OCI-LY7 (cell line): ENCODE data around the gene SF3B5. TPM values are rescaled to one million over a fixed set of nuclear protein-coding genes. Genes with fewer than 3 reads are reported as not detected.

ENCODE experiments used
- BruUV-seq: library from RNA; stranded (reverse); fragments of 400-500 nt; replicated peaks from 2 replicates; lab custom pipeline; 2021; lab: Mats Ljungman, UMichigan
- CTCF ChIA-PET: fragments of 300-600 bp; sonication (Branson Sonifier 250); formaldehyde crosslinking; loops from one replicate; lab custom pipeline; 2022; ENCODE audit warnings: antibody characterized with exemption; ENCODE audit not compliant: unreplicated experiment; lab: Charles Lee
- POLR2A ChIA-PET: fragments of 300-600 bp; sonication (Branson Sonifier 250); formaldehyde crosslinking; loops from one replicate; lab custom pipeline; 2022; ENCODE audit warnings: antibody characterized with exemption; lab: Charles Lee
- DNase-seq: peaks from one replicate; pipeline ENCODE4 v3.0.0-alpha.2; 2015; ENCODE audit warnings: low spot score
- H2AFZ ChIP-seq: fragments of 200-600 bp; sonication (generic), shearing (Covaris generic); 2 replicates; pipeline ENCODE4 v1.6.1; 2014; ENCODE audit warnings: mild to moderate bottlenecking, antibody characterized with exemption, low read length, moderate library complexity
- H3K27ac ChIP-seq: fragments of 200-600 bp; sonication (generic); 2 replicates; pipeline ENCODE4 v1.5.1; 2014; ENCODE audit warnings: mixed run types, low read depth, mild to moderate bottlenecking, moderate library complexity, low read length, inconsistent platforms; ENCODE audit not compliant: poor library complexity, severe bottlenecking
- H3K36me3 ChIP-seq: fragments of 200-600 bp; sonication (generic); 2 replicates; pipeline ENCODE4 v1.6.1; 2014; ENCODE audit warnings: mild to moderate bottlenecking, antibody characterized with exemption, low read length, moderate library complexity, mixed read lengths; ENCODE audit not compliant: insufficient read depth
- H3K4me1 ChIP-seq: fragments of 200-600 bp; sonication (generic); 2 replicates; pipeline ENCODE4 v1.5.1; 2014; ENCODE audit warnings: mild to moderate bottlenecking, low read length; ENCODE audit not compliant: insufficient read depth, poor library complexity, severe bottlenecking
- H3K4me2 ChIP-seq: fragments of 200-600 bp; sonication (generic); 2 replicates; pipeline ENCODE4 v1.6.1; 2014; ENCODE audit warnings: mild to moderate bottlenecking, low read length
- H3K4me3 ChIP-seq: fragments of 200-600 bp; sonication (generic); 2 replicates; pipeline ENCODE4 v1.5.1; 2014; ENCODE audit warnings: mild to moderate bottlenecking, low read depth, low read length; ENCODE audit not compliant: poor library complexity, severe bottlenecking
- H3K79me2 ChIP-seq: fragments of 200-600 bp; sonication (generic); 2 replicates; pipeline ENCODE4 v1.6.1; 2016; ENCODE audit warnings: low read depth, mild to moderate bottlenecking, low read length, moderate library complexity, mixed read lengths; ENCODE audit not compliant: insufficient read depth
- H3K9me2 ChIP-seq: fragments of 200-600 bp; sonication (generic); 2 replicates; pipeline ENCODE4 v1.6.1; 2016; ENCODE audit warnings: mild to moderate bottlenecking, low read length, mixed read lengths; ENCODE audit not compliant: insufficient read depth
- H3K9me3 ChIP-seq: fragments of 200-600 bp; sonication (generic); 2 replicates; pipeline ENCODE4 v1.6.1; 2014; ENCODE audit warnings: mild to moderate bottlenecking, mixed run types, low read length, mixed read lengths
- H4K20me1 ChIP-seq: fragments of 200-600 bp; sonication (generic); 2 replicates; pipeline ENCODE4 v1.6.1; 2014; ENCODE audit warnings: mild to moderate bottlenecking, antibody characterized with exemption, low read length, moderate library complexity, mixed read lengths; ENCODE audit not compliant: insufficient read depth
- CTCF ChIP-seq: fragments of 200-600 bp; sonication (generic); conservative IDR thresholded peaks from 2 replicates; pipeline ENCODE4 v1.5.1; 2014; ENCODE audit warnings: mild to moderate bottlenecking, antibody characterized with exemption, low read length, moderate library complexity, mixed read lengths
- EZH2phosphoT487 ChIP-seq: fragments of 200-600 bp; sonication (generic); IDR thresholded peaks from 2 replicates; pipeline ENCODE4 v1.6.1; 2018; ENCODE audit warnings: low read depth, borderline replicate concordance, mild to moderate bottlenecking, mixed run types, antibody characterized with exemption, low read length, moderate library complexity, mixed read lengths
- intact Hi-C: fragments of 100-400 bp; cut with micrococcal nuclease; formaldehyde crosslinking; loops from one replicate; pipeline ENCODE4 v1.10.0; 2022; ENCODE audit not compliant: unreplicated experiment
- total RNA-seq, 2 experiments: library from RNA; depleted of rRNA in 1 of 2; stranded (reverse); fragments of >200 nt in 1 of 2; shearing (Covaris generic) in 1 of 2; gene quantifications; 2 replicates each; pipeline ENCODE4 v1.2.3, GENCODE V29; 2014 to 2022

Gene SF3B5
- total RNA-seq, 2 experiments from 2014 or later: 135 to 187 TPM

GRCh38 chr6:144066741-144067484, 28.5 kb downstream of the SF3B5 start:
- POLR2A ChIA-PET: interaction anchor here (0.5 to 3.2 kb wide), 5 partner anchors 8 to 614 kb away, joined by 3 to 17 read pairs (median 4); no protein-coding TSS in a partner anchor
- Histone ChIP-seq H3K27ac (no peak overlapping the region), H3K36me3 (no peaks in the 10 kb centered on the region), H2AFZ (no peak overlapping the region), H3K4me1 (peaks cover 24% of the 10 kb centered on the region), H3K79me2 (no peaks in the 10 kb centered on the region), H4K20me1 (no peaks in the 10 kb centered on the region), H3K9me2 (no peaks in the 10 kb centered on the region), H3K4me2 (no peak overlapping the region), H3K4me3 (no peak overlapping the region), H3K9me3 (no peaks in the 10 kb centered on the region)
- DNase-seq: no peak
- intact Hi-C loops: loop anchor here (10.0 kb wide), 2 partner anchors 222 to 612 kb away; partner anchors contain the start of genes ADAT2, LTV1 and PEX3
- BruUV-seq: no TSS peak
- TF ChIP-seq CTCF: no peak
- TF ChIP-seq EZH2phosphoT487: no peak
- CTCF ChIA-PET: interaction anchor here (0.6 kb wide), 1 partner anchor 72 kb away, joined by 4 read pairs; no protein-coding TSS in a partner anchor

GRCh38 chr6:144066255-144066654, 29.1 kb downstream of the SF3B5 start:
- no peak overlapping the region for H3K27ac ChIP-seq
- no peaks in the 10 kb centered on the region for H3K9me3 ChIP-seq
- no peaks in the 10 kb centered on the region for H3K9me2 ChIP-seq
- H3K4me1 ChIP-seq: peaks cover 24% of the 10 kb centered on the region
- H3K4me2 ChIP-seq: no peak overlapping the region
- intact Hi-C loops: loop anchor here (10.0 kb wide), 2 partner anchors 221 to 611 kb away; partner anchors contain the start of genes ADAT2, LTV1 and PEX3
- no peak overlapping the region for H2AFZ ChIP-seq
- no peak for DNase-seq
- no peaks in the 10 kb centered on the region for H3K79me2 ChIP-seq
- POLR2A ChIA-PET: interaction anchor here (1.0 to 3.2 kb wide), 3 partner anchors 9 to 27 kb away, joined by 3 to 17 read pairs (median 10); no protein-coding TSS in a partner anchor
- H4K20me1 ChIP-seq: no peaks in the 10 kb centered on the region
- H3K4me3 ChIP-seq: no peak overlapping the region
- H3K36me3 ChIP-seq: no peaks in the 10 kb centered on the region
- CTCF ChIA-PET: no interaction called here
- TF ChIP-seq EZH2phosphoT487 (no peak), CTCF (no peak)
- no TSS peak for BruUV-seq
